ENCODE measurements around the gene PGAM5.

Gene PGAM5

DNA sequence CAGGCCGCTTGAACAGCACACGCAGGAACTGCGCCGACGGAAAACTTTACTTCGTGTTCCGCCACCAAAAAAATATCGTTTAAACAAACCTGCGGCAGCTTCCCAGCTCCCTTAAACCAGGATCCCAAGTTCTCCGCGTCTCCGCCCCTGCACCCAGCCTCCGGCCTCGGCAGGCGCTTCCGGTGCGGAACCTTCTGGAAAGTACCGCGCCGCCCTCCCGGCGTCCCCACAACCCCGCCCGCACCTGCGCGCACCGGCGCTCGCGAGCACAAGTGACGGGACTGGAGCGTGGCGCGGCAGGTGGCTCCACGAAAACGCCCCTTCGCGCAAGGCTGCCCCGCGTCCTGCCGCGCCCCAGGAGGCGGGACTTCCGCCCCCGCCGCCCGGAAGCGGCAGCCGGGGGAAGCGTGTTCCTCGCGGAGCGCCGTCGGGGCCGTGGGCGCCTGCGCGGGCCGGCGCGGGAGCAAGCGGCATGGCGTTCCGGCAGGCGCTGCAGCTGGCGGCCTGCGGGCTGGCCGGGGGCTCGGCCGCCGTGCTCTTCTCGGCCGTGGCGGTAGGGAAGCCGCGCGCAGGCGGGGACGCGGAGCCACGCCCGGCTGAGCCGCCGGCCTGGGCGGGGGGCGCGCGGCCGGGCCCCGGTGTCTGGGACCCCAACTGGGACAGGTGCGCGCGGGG lies at the start of gene PGAM5:
Gene PGAM5, plus strand, starts transcription at position 438 of the 675 bp plus-strand sequence. Its CDS starts 35 bp downstream, at position 473.
- Mint-ChIP-seq H3K4me1 (ENCODE audit: low read depth) (peaks cover 33% of the 10 kb centered on the region), H3K4me3 (peak within 1 kb of the TSS; percentile 85), H3K27ac (peak within 1 kb of the TSS; percentile 86), H3K36me3 (ENCODE audit: low read depth) (peaks cover 31% of the 10 kb centered on the region), H3K9me3 (peaks cover 4% of the 10 kb centered on the region), H3K27me3 (no peaks in the 10 kb centered on the region)

DNA sequence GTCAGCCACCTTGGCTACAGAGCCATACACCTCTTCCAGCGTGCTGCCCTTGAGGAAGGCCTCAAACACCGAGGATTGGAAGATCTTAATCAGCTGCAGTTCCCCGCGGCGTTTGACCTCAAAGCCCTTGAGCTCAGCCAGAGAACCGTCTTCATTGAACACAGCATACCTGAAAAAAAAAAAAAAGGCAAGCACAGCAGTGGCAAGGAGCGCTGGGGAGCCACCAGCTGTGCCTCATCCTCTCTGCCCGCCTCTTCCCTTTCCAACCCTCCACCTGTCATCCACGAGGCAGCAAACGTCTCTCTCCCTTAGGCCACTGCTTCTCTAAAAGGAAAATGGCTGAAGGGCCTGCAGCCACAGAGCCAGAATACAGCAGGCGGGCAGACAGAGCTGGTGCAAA lies 49.6 kb upstream of the PGAM5 start:
- no peak overlapping the region for H3K4me3 Mint-ChIP-seq
- peak overlapping the region; percentile 18 for H3K27ac Mint-ChIP-seq
- no peaks in the 10 kb centered on the region for H3K27me3 Mint-ChIP-seq
- no peaks in the 10 kb centered on the region for H3K4me1 Mint-ChIP-seq (ENCODE audit: low read depth)
- peaks cover 85% of the 10 kb centered on the region for H3K36me3 Mint-ChIP-seq (ENCODE audit: low read depth)
- no peaks in the 10 kb centered on the region for H3K9me3 Mint-ChIP-seq

DNA sequence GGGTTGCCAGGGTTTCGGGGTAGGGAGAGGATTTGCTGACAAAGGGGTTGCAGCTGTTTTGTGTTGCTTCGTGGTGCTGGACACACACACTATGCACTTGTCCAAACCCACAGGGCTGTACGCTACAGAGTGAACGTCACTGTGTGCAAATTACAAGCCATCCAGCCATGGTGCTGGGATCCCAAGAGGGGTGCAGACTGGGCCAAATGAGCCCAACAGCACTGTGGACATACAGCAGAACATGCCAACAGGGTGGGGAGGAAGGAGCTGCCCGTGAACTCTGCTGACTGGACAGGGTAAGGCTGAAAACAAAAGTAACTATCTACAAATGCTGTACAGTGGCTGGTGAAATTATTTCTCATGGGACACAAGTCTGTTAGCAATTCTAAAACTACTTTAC lies 48.7 kb upstream of the PGAM5 start:
- Mint-ChIP-seq H3K36me3 (ENCODE audit: low read depth) (peaks cover 88% of the 10 kb centered on the region), H3K27me3 (no peaks in the 10 kb centered on the region), H3K4me1 (ENCODE audit: low read depth) (no peaks in the 10 kb centered on the region), H3K9me3 (no peaks in the 10 kb centered on the region), H3K4me3 (no peak overlapping the region), H3K27ac (no peak overlapping the region)

DNA sequence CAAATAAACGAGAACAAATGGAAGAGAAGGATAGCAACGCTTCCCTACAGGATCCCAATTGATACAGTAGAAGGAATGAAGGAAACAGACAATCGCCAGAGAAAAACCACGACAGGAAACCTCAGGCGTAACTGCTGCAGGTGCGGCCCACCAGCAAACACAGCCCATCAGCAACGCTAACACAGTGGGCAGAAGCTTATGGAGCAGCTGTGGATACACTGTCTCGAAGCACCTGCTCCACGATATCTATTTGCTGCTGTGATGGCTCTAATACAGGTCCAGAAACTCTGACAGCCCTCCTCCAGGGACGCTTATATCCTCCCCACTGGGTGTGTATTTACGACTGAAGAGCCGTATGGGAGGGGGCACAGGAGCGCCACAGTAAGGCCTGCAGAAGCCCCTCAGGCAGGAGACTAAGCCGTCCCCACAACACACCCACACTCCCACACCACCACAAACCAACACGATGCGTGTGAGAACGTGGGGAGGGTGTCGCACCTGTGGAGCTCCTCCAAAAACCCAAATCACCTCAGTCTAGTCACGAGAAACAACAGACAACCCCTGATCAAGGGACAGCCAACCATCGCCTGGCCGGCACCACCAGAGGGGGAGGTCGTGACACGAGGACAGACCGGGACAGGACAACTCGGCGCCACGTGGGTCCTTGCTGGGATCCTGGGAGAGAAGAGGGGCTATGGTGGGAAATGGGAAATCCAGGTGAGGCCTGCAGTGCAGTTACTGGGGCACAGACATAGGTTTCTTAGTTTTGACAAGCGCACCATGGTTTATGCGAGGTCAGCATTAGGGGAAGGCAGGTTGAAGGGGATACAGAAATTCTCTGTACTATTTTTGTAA lies 47.5 kb upstream of the PGAM5 start:
- peaks cover 87% of the 10 kb centered on the region for H3K36me3 Mint-ChIP-seq (ENCODE audit: low read depth)
- H3K27ac Mint-ChIP-seq, result no peak overlapping the region
- H3K4me1 Mint-ChIP-seq (ENCODE audit: low read depth), result no peaks in the 10 kb centered on the region
- H3K4me3 Mint-ChIP-seq, result no peak overlapping the region
- H3K27me3 Mint-ChIP-seq, result no peaks in the 10 kb centered on the region
- no peaks in the 10 kb centered on the region for H3K9me3 Mint-ChIP-seq

DNA sequence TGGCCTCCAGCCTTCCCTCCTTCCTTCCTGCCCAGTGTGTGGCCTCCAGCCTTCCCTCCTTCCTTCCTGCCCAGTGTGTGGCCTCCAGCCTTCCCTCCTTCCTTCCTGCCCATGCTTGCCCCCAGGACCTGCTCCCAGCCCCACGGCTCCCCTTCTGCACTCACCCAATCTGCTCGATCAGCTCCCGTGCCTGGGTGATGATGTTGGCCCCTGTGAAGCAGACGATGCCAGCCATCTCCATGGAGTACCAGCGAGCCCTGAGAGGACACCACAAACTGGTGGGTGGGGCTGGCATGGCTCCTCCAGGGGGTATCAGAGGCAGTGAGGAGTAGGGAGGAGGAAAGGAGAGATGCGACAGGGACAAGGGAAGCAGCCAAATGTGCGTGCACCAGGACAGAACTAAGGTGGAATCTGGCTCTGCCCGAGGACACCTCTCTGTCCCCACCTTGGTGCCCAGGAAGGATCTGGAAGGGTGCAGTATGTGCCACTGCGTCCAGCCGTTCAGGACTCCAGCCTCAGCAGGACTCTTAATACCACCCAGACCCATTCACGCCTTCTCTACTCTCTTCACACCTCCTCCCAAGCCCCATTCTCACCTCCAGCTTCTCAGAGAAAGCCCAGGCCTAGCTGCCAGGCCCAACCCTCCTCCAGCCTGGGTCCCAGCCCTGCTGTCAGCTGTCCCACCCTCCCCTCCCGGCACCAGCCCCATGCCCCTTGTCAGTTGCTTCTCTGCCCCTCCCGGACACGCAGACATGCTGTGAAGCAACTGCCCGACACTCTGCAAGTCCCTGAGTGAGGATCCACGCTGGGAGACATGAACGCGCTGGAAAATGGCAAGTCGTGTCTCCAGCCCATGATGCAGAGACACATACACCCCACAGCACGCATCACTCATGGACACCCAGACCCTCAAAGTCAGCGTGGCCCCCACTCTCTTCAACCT lies 46.2 kb upstream of the PGAM5 start:
- no peak overlapping the region for H3K4me3 Mint-ChIP-seq
- no peak overlapping the region for H3K27ac Mint-ChIP-seq
- no peaks in the 10 kb centered on the region for H3K4me1 Mint-ChIP-seq (ENCODE audit: low read depth)
- no peaks in the 10 kb centered on the region for H3K9me3 Mint-ChIP-seq
- H3K27me3 Mint-ChIP-seq, result no peaks in the 10 kb centered on the region
- peaks cover 91% of the 10 kb centered on the region for H3K36me3 Mint-ChIP-seq (ENCODE audit: low read depth)

DNA sequence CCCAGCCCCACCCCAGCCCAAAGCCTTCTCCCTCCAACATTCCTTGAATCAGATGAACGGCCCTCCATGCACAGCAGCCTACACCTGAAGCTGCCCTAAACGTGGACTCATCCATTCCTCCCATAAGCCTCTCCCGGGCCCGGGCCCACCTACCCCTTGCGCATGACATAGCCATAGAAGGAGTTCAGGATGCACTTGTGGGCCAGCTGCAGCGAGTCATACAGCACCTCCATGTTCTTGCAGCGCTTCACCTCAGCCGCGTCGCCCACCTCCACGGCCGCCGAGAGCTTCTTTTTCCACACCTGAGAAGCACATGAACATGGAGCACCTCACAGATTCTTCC lies 45.5 kb upstream of the PGAM5 start:
- Mint-ChIP-seq H3K4me3 (no peak overlapping the region), H3K9me3 (no peaks in the 10 kb centered on the region), H3K27me3 (no peaks in the 10 kb centered on the region), H3K36me3 (ENCODE audit: low read depth) (peaks cover 92% of the 10 kb centered on the region), H3K4me1 (ENCODE audit: low read depth) (no peaks in the 10 kb centered on the region), H3K27ac (no peak overlapping the region)

DNA sequence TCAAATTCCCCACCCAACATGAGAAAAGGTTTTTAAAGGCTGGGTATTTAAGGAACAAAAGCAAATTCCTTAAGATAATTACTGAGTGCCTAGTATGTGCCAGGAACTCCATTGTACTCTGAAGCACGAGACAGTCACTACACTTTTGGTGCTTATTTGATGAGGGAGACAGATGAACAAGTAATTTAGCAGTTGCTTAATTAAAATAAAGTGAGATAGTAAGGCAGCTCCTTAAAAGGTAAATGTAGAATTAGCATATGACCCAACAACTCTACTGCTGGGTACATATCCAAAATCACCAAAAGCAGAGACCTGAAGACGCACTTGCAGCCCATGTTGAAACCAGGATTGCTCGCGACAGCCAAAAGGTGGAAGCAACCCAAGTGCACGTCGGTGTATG lies 44.8 kb upstream of the PGAM5 start:
- Mint-ChIP-seq H3K36me3 (ENCODE audit: low read depth) (peaks cover 87% of the 10 kb centered on the region), H3K27me3 (no peaks in the 10 kb centered on the region), H3K9me3 (no peaks in the 10 kb centered on the region), H3K4me1 (ENCODE audit: low read depth) (no peaks in the 10 kb centered on the region), H3K27ac (no peak overlapping the region), H3K4me3 (no peak overlapping the region)

DNA sequence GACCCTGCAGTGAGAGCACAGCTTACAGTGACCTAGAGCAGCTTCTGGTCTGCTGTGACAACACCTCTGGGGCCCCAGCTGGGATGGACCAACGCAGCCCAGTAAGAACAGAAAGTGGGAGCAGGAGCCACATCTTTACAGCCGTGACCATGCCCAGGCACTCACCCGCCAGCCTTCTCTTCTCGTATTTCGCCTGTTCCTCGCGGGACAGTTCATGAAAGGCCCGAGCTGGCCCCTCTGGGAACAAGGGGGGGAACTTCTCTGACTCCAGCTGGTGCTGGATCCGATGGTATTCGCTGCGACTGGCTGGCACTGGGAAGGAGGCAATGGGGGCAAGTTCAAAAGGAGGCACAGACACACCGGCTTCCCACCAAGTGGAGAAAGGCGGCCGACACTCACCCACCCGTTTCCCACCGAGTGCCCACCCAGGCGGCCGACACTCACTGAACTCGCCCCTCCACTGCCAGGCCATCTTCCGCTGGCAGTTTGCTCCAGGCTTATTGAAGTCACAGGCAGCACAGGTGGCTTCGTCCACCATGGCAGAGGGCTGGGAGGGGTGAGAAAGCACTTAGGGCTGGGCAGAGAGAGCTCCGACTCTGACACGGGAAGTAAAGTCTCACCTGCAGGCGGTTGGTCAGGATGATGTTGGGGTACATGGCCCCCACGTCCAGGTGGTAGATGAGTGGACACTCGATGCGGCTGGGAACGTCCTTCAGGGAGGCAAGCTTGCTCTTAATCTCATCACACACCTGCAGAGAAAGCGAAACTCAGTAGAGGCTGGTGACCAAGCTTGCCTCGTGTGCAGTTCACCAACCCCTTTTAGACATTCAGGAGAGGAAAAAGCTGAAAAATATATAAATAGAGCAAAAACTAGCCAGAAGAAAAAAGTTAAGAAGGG lies 42.2 kb upstream of the PGAM5 start:
- no peak overlapping the region for H3K27ac Mint-ChIP-seq
- peaks cover 79% of the 10 kb centered on the region for H3K36me3 Mint-ChIP-seq (ENCODE audit: low read depth)
- no peak overlapping the region for H3K4me3 Mint-ChIP-seq
- H3K9me3 Mint-ChIP-seq, result no peaks in the 10 kb centered on the region
- H3K27me3 Mint-ChIP-seq, result no peaks in the 10 kb centered on the region
- H3K4me1 Mint-ChIP-seq (ENCODE audit: low read depth), result no peaks in the 10 kb centered on the region

DNA sequence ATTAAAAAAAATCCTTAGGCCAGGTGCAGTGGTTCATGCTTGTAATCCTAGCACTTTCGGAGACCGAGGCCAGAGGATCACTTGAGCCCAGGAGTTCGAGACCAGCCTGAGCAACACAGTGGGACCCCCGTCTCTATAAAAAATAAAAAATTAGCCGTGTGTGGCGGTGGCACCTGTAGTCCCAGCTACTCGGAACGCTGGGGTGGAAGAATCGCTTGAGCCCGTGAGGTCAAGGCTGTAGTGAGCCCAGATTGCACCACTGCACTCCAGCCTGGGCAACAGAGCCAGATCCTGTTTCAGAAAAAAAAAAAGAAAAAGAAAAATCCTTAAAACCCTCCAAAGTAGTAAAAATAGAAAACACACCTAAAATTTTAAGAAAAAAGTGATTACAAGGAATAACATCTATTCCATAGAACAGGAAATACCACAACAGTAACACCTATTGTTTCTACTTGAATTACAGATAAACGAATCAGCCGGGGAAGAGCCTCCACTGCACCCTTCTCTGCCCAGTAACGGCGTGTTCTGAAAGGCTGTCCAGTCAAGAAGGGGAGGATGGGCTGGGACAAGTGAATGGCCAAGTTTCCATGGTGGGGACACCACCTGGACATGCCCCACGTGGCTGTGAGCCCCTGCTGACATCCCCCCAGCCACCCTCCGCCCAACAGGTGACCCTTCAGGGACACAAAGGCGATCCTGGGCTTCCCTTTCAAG lies 41.3 kb upstream of the PGAM5 start:
- H3K36me3 Mint-ChIP-seq (ENCODE audit: low read depth), result peaks cover 80% of the 10 kb centered on the region
- H3K27me3 Mint-ChIP-seq, result no peaks in the 10 kb centered on the region
- H3K27ac Mint-ChIP-seq, result no peak overlapping the region
- no peaks in the 10 kb centered on the region for H3K9me3 Mint-ChIP-seq
- H3K4me1 Mint-ChIP-seq (ENCODE audit: low read depth), result no peaks in the 10 kb centered on the region
- no peak overlapping the region for H3K4me3 Mint-ChIP-seq

DNA sequence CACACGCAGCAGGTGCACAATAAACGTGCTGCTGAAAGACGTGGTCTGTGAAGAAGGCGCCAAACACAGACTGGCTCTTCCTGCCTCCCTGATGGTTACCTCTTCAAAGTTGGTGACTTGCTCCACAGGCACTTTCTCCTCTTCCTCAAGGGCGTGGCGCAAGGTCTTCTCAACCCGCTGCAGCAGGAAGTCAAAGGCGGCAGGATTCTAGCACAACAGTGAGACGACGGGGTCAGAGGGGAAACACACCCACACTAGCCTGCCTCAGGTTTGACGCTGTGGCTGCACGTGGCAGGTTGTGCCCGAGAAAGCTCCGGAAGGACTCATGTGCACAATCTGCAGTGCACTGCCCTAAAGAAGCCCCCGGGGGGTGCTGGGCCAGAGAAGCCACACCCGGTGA lies 38.5 kb upstream of the PGAM5 start:
- H3K27ac Mint-ChIP-seq, result no peak overlapping the region
- H3K9me3 Mint-ChIP-seq, result no peaks in the 10 kb centered on the region
- no peaks in the 10 kb centered on the region for H3K4me1 Mint-ChIP-seq (ENCODE audit: low read depth)
- no peak overlapping the region for H3K4me3 Mint-ChIP-seq
- peaks cover 82% of the 10 kb centered on the region for H3K36me3 Mint-ChIP-seq (ENCODE audit: low read depth)
- H3K27me3 Mint-ChIP-seq, result no peaks in the 10 kb centered on the region

DNA sequence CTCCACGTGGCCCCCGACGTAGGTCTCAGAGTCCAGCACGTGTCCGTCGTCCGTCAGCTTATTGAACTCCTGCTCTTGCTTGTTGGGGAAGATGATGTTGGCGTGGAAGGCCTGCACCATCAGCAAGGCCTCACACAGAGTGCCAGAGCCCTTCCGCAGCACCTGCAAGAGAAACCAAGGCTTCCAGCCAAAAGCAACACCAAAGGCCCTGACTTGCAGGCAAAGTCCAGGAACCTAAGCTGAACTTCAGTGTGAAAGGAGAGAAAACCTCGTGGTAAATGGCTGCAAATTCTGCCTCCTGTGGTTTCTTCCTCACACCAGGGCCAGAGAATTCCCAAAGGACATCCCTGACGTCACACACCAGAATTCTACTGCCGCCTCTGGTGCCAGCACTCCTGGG lies 38.0 kb upstream of the PGAM5 start:
- Mint-ChIP-seq H3K4me3 (no peak overlapping the region), H3K36me3 (ENCODE audit: low read depth) (peaks cover 83% of the 10 kb centered on the region), H3K27me3 (no peaks in the 10 kb centered on the region), H3K4me1 (ENCODE audit: low read depth) (no peaks in the 10 kb centered on the region), H3K27ac (no peak overlapping the region), H3K9me3 (no peaks in the 10 kb centered on the region)

DNA sequence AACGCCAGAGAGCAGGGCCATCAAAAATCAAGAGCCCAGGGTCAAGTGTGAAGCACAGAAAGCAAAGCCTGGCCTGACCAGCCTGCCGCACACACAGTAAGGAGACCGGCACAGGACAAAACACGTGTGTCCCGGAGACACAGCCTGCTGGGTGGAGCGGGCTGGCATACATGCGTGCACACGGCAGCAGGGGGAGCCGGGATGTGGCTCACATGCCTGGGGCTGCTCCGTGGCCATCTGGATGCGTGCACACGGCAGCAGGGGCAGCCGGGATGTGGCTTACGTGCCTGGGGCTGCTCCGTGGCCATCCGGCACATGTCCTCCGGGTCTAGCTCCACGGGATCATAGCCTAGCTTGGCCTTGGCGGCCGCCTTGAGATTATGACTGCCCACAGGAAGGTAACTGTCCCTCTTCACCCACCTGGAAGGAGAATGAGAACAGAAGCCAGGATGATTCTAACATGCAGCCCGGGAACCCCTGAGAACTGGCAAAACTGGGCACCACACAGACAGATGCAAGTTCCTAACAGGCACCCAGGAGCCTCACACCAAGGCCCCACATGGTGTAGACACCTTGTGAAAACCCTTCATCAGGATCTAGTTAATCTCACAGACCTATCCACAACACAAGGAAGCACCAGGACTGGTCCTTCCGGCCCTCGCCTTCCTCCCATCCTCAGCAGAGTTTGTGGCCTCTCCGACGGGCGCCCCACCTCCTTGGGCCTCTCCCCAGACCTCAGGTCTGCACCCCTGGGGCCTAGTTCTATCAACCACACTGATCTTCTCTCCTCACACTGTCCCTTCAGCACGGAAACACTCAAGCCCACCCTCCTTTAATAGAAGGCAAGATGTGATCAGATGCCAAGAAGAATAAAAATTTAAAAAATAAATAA lies 37.1 kb upstream of the PGAM5 start:
- Mint-ChIP-seq H3K4me1 (ENCODE audit: low read depth) (no peaks in the 10 kb centered on the region), H3K4me3 (no peak overlapping the region), H3K36me3 (ENCODE audit: low read depth) (peaks cover 77% of the 10 kb centered on the region), H3K9me3 (no peaks in the 10 kb centered on the region), H3K27ac (no peak overlapping the region), H3K27me3 (no peaks in the 10 kb centered on the region)

DNA sequence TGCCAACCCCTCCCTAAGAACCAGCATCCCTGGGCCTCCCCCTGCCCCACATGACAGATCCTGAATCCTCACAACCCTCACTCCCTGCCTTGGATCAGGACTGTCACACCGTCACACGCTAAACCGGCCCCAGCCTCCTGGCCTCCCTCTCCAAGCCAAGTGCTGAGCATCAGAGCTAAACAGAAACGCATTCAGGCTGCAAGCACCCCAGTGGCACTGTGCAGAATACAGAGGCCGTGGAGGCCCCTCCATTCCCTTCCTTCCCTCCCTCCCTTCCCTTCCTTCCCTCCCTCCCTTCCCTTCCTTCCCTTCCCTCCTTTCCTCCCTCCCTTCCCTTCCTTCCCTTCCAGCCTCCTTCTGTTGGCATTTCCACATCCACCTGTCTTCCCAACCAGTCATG lies 36.1 kb upstream of the PGAM5 start:
- H3K4me3 Mint-ChIP-seq, result no peak overlapping the region
- H3K27ac Mint-ChIP-seq, result no peak overlapping the region
- no peaks in the 10 kb centered on the region for H3K4me1 Mint-ChIP-seq (ENCODE audit: low read depth)
- no peaks in the 10 kb centered on the region for H3K27me3 Mint-ChIP-seq
- peaks cover 77% of the 10 kb centered on the region for H3K36me3 Mint-ChIP-seq (ENCODE audit: low read depth)
- H3K9me3 Mint-ChIP-seq, result no peaks in the 10 kb centered on the region

Data from stimulated activated naive CD8-positive, alpha-beta T cell treated with anti-CD3 and anti-CD28 coated beads, Interleukin-15, Interleukin-2, amounts not matched to agents 100 ng/mL and 50 ng/mL, for 24 hours (primary cell).